Measurements from ENCODE around the gene NEDD4.

- TF ChIP-seq CTCF (IDR thresholded peaks at IDR 0.05; ENCODE audit: low read depth, low read length, poor library complexity, severe bottlenecking) (no peak), EZH2phosphoT487 (IDR thresholded peaks at IDR 0.05; ENCODE audit: borderline replicate concordance, low read length) (no peak)
Observed at GRCh38 chr15:55893852-55894251, 99.6 kb downstream of the NEDD4 start.
